Panc1 (cell line): ENCODE data around the gene CER1.

ENCODE experiments used
- CTCF ChIP-seq: fragments of 450-650 bp; IDR thresholded peaks from 2 replicates; pipeline ENCODE4 v1.5.1; 2017; ENCODE audit warnings: mild to moderate bottlenecking
- POLR2AphosphoS5 ChIP-seq: IDR thresholded peaks from 2 replicates; pipeline ENCODE4 v1.6.1; 2012; ENCODE audit warnings: mild to moderate bottlenecking, low read depth, low read length, moderate library complexity
- REST ChIP-seq, 2 experiments: IDR thresholded peaks; 2 replicates each; pipeline ENCODE4 v1.6.1; 2011 to 2012; ENCODE audit warnings: low read depth in 2 of 2, control low read depth in 1 of 2, low read length in 1 of 2, mild to moderate bottlenecking in 1 of 2, moderate library complexity in 1 of 2; ENCODE audit not compliant: insufficient read depth in 1 of 2

GRCh38 chr9:14719231-14719923 is 3.2 kb downstream of the CER1 start:
- TF ChIP-seq CTCF (no peak), POLR2AphosphoS5 (no peak), REST (IDR thresholded peaks at IDR 0.05; ENCODE audit: insufficient read depth in 1 of 2, low read depth in 2 of 2, low read length in 1 of 2) (no peak)
